Left lung (tissue), 10 donors: ENCODE results near the gene MXRA5. TPM values are rescaled to one million over a fixed set of nuclear protein-coding genes. Genes with fewer than 3 reads are reported as not detected.

Source experiments
- ATAC-seq: fragments of 200-7000 bp; cut with Tn5 transposase; one replicate; pipeline ENCODE4 v1.9.1; 2020; ENCODE audit warnings: moderate library complexity
- DNase-seq, 4 donors: peaks; one replicate each; pipeline ENCODE4 v3.0.0-alpha.2; 2013 to 2020
- H3K27ac ChIP-seq, 2 donors: fragments of 200-600 bp; sonication (generic) in 1 of 2; one replicate each; pipeline versions ENCODE4 v1.5.0 to v1.8.0; 2020 to 2021
- H3K27me3 ChIP-seq, 2 donors: fragments of 200-600 bp; sonication (generic) in 1 of 2; one replicate each; pipeline versions ENCODE4 v1.5.0 to v1.8.0; 2020 to 2021
- H3K36me3 ChIP-seq, 2 donors: fragments of 200-600 bp; sonication (generic) in 1 of 2; one replicate each; pipeline versions ENCODE4 v1.5.0 to v1.8.0; 2020 to 2021
- H3K4me1 ChIP-seq, 2 donors: fragments of 200-600 bp; one replicate each; pipeline ENCODE4 v1.8.0; 2021
- H3K4me3 ChIP-seq, 2 donors: fragments of 200-600 bp; sonication (generic) in 1 of 2; one replicate each; pipeline versions ENCODE4 v1.5.0 to v1.8.0; 2020 to 2021; ENCODE audit warnings: mild to moderate bottlenecking in 1 of 2
- H3K9me3 ChIP-seq, 2 donors: fragments of 200-600 bp; sonication (generic) in 1 of 2; one replicate each; pipeline versions ENCODE4 v1.5.0 to v1.8.0; 2020 to 2021
- CTCF ChIP-seq, 2 donors: fragments of 200-600 bp; sonication (generic) in 1 of 2; IDR thresholded peaks; one replicate each; pipeline versions ENCODE4 v1.5.0 to v1.8.0; 2021; ENCODE audit warnings: antibody characterized with exemption in 2 of 2
- intact Hi-C, 2 donors: fragments of 100-400 bp; cut with DNase I; formaldehyde crosslinking; loops; one replicate each; pipeline versions ENCODE4 v1.11.2 to v1.14.2; 2022
- polyA plus RNA-seq, 6 donors: library from polyadenylated mRNA; unstranded; fragments of 120-200 nt; gene quantifications; one replicate each; pipeline ENCODE4 v1.2.1, GENCODE V29; 2013; ENCODE audit not compliant: insufficient read length in 6 of 6
- total RNA-seq, 2 donors: library from RNA; stranded (reverse); fragmentation: NEBNext Ultra II Directional; extraction: Animal tissue kit (Norgen Biotek cat#: 25700); gene quantifications; one replicate each; pipeline ENCODE4 v1.2.1, GENCODE V29; 2021
- donor health status: DM: no; HTN: yes; CAD: no.
- donor health status: DM: no; HTN: no; CAD: no.

MXRA5 gene
- total and polyA plus RNA-seq, 8 donors = 0.14 to 51.7 (median 0.75) TPM

- Histone ChIP-seq H3K9me3 (no peaks in the 10 kb centered on the region), H3K27ac (no peak overlapping the region), H3K27me3 (no peaks in the 10 kb centered on the region), H3K4me3 (no peak overlapping the region), H3K36me3 (no peaks in the 10 kb centered on the region), H3K4me1 (no peaks in the 10 kb centered on the region)
- intact Hi-C loops = no loop called here
- TF ChIP-seq CTCF (IDR thresholded peaks at IDR 0.05) = no peak
- ATAC-seq (peak; percentile 79), DNase-seq (no peak)
These were observed 83.6 kb downstream of the MXRA5 start for GRCh38 chrX:3262901-3263300.
